ENCODE results near the gene FNBP1L.
"Not testable (repeated sequence)": the region's sequence is repeated elsewhere in the genome, so short reads cannot be mapped to it uniquely, and the experiment has no call there.

The FNBP1L gene

GRCh38 chr1:93578911-93579825, 131.2 kb downstream of the FNBP1L start:
- H3K4me1 ChIP-seq (ENCODE audit: control insufficient read depth, insufficient read depth, low read length): peaks cover 54% of the 10 kb centered on the region
- H3K4me3 ChIP-seq (ENCODE audit: low read length): peak overlapping the region; percentile 9
- H3K36me3 ChIP-seq (ENCODE audit: control insufficient read depth, insufficient read depth, low read length): peaks cover 13% of the 10 kb centered on the region
- H3K9ac ChIP-seq (ENCODE audit: low read length): peak overlapping the region; percentile 52
- no peaks in the 10 kb centered on the region for H3K27me3 ChIP-seq (ENCODE audit: control insufficient read depth, insufficient read depth, low read length)
- no peaks in the 10 kb centered on the region for H3K9me3 ChIP-seq (ENCODE audit: control insufficient read depth, low read length)

GRCh38 chr1:93579891-93580290, 132.0 kb downstream of the FNBP1L start:
- H3K4me3 ChIP-seq (ENCODE audit: low read length): peak overlapping the region; percentile 9
- no peaks in the 10 kb centered on the region for H3K9me3 ChIP-seq (ENCODE audit: control insufficient read depth, low read length)
- peaks cover 11% of the 10 kb centered on the region for H3K36me3 ChIP-seq (ENCODE audit: control insufficient read depth, insufficient read depth, low read length)
- peaks cover 47% of the 10 kb centered on the region for H3K4me1 ChIP-seq (ENCODE audit: control insufficient read depth, insufficient read depth, low read length)
- peak overlapping the region; percentile 52 for H3K9ac ChIP-seq (ENCODE audit: low read length)
- no peaks in the 10 kb centered on the region for H3K27me3 ChIP-seq (ENCODE audit: control insufficient read depth, insufficient read depth, low read length)

- Histone ChIP-seq H3K27me3 (ENCODE audit: control insufficient read depth, insufficient read depth, low read length) (no peaks in the 10 kb centered on the region), H3K4me3 (ENCODE audit: low read length) (peak overlapping the region; percentile 51), H3K9me3 (ENCODE audit: control insufficient read depth, low read length) (no peaks in the 10 kb centered on the region), H3K4me1 (ENCODE audit: control insufficient read depth, insufficient read depth, low read length) (peaks cover 51% of the 10 kb centered on the region), H3K36me3 (ENCODE audit: control insufficient read depth, insufficient read depth, low read length) (peaks cover 4% of the 10 kb centered on the region), H3K9ac (ENCODE audit: low read length) (peak overlapping the region; percentile 74)
These were observed 134.3 kb downstream of the FNBP1L start for GRCh38 chr1:93581917-93582850.

GRCh38 chr1:93584261-93585003, 136.5 kb downstream of the FNBP1L start:
- peaks cover 29% of the 10 kb centered on the region for H3K4me1 ChIP-seq (ENCODE audit: control insufficient read depth, insufficient read depth, low read length)
- peak overlapping the region; percentile 51 for H3K4me3 ChIP-seq (ENCODE audit: low read length)
- H3K9ac ChIP-seq (ENCODE audit: low read length): peak overlapping the region; percentile 74
- H3K9me3 ChIP-seq (ENCODE audit: control insufficient read depth, low read length): no peaks in the 10 kb centered on the region
- H3K27me3 ChIP-seq (ENCODE audit: control insufficient read depth, insufficient read depth, low read length): no peaks in the 10 kb centered on the region
- peaks cover 4% of the 10 kb centered on the region for H3K36me3 ChIP-seq (ENCODE audit: control insufficient read depth, insufficient read depth, low read length)

- peaks cover 4% of the 10 kb centered on the region for H3K36me3 ChIP-seq (ENCODE audit: control insufficient read depth, insufficient read depth, low read length)
- H3K9ac ChIP-seq (ENCODE audit: low read length): peak overlapping the region; percentile 74
- peak overlapping the region; percentile 51 for H3K4me3 ChIP-seq (ENCODE audit: low read length)
- H3K9me3 ChIP-seq (ENCODE audit: control insufficient read depth, low read length): no peaks in the 10 kb centered on the region
- H3K4me1 ChIP-seq (ENCODE audit: control insufficient read depth, insufficient read depth, low read length): peaks cover 20% of the 10 kb centered on the region
- no peaks in the 10 kb centered on the region for H3K27me3 ChIP-seq (ENCODE audit: control insufficient read depth, insufficient read depth, low read length)
These were observed 137.4 kb downstream of the FNBP1L start for GRCh38 chr1:93585059-93585966.

- no peaks in the 10 kb centered on the region for H3K27me3 ChIP-seq (ENCODE audit: control insufficient read depth, insufficient read depth, low read length)
- H3K36me3 ChIP-seq (ENCODE audit: control insufficient read depth, insufficient read depth, low read length): peaks cover 4% of the 10 kb centered on the region
- H3K4me3 ChIP-seq (ENCODE audit: low read length): no peak overlapping the region
- no peak overlapping the region for H3K9ac ChIP-seq (ENCODE audit: low read length)
- no peaks in the 10 kb centered on the region for H3K9me3 ChIP-seq (ENCODE audit: control insufficient read depth, low read length)
- peaks cover 24% of the 10 kb centered on the region for H3K4me1 ChIP-seq (ENCODE audit: control insufficient read depth, insufficient read depth, low read length)
These were observed 139.4 kb downstream of the FNBP1L start for GRCh38 chr1:93587354-93587753.

GRCh38 chr1:93588206-93588605, 140.3 kb downstream of the FNBP1L start:
- Histone ChIP-seq H3K27me3 (ENCODE audit: control insufficient read depth, insufficient read depth, low read length) (no peaks in the 10 kb centered on the region), H3K9me3 (ENCODE audit: control insufficient read depth, low read length) (no peaks in the 10 kb centered on the region), H3K36me3 (ENCODE audit: control insufficient read depth, insufficient read depth, low read length) (peaks cover 4% of the 10 kb centered on the region), H3K4me3 (ENCODE audit: low read length) (no peak overlapping the region), H3K4me1 (ENCODE audit: control insufficient read depth, insufficient read depth, low read length) (peaks cover 32% of the 10 kb centered on the region), H3K9ac (ENCODE audit: low read length) (no peak overlapping the region)

- H3K36me3 ChIP-seq (ENCODE audit: control insufficient read depth, insufficient read depth, low read length): peaks cover 4% of the 10 kb centered on the region
These were observed 141.0 kb downstream of the FNBP1L start for GRCh38 chr1:93588955-93589354.

GRCh38 chr1:93591291-93591675, 143.4 kb downstream of the FNBP1L start:
- H3K36me3 ChIP-seq (ENCODE audit: control insufficient read depth, insufficient read depth, low read length); H3K9me3 ChIP-seq (ENCODE audit: control insufficient read depth, low read length); H3K9ac ChIP-seq (ENCODE audit: low read length); H3K27me3 ChIP-seq (ENCODE audit: control insufficient read depth, insufficient read depth, low read length); H3K4me3 ChIP-seq (ENCODE audit: low read length): not testable (repeated sequence)
- peaks cover 34% of the 10 kb centered on the region for H3K4me1 ChIP-seq (ENCODE audit: control insufficient read depth, insufficient read depth, low read length)

More at GRCh38 chr1:93588955-93589354, 141.0 kb downstream of the FNBP1L start:
- H3K9me3 ChIP-seq (ENCODE audit: control insufficient read depth, low read length): no peaks in the 10 kb centered on the region
- H3K27me3 ChIP-seq (ENCODE audit: control insufficient read depth, insufficient read depth, low read length): no peaks in the 10 kb centered on the region
- no peak overlapping the region for H3K9ac ChIP-seq (ENCODE audit: low read length)
- peaks cover 40% of the 10 kb centered on the region for H3K4me1 ChIP-seq (ENCODE audit: control insufficient read depth, insufficient read depth, low read length)
- no peak overlapping the region for H3K4me3 ChIP-seq (ENCODE audit: low read length)

- H3K4me1 ChIP-seq (ENCODE audit: control insufficient read depth, insufficient read depth, low read length): peaks cover 34% of the 10 kb centered on the region
- no peaks in the 10 kb centered on the region for H3K27me3 ChIP-seq (ENCODE audit: control insufficient read depth, insufficient read depth, low read length)
- H3K9me3 ChIP-seq (ENCODE audit: control insufficient read depth, low read length): no peaks in the 10 kb centered on the region
- peak overlapping the region; percentile 60 for H3K4me3 ChIP-seq (ENCODE audit: low read length)
- H3K36me3 ChIP-seq (ENCODE audit: control insufficient read depth, insufficient read depth, low read length): no peaks in the 10 kb centered on the region
- peak overlapping the region; percentile 76 for H3K9ac ChIP-seq (ENCODE audit: low read length)
These were observed 144.0 kb downstream of the FNBP1L start for GRCh38 chr1:93591676-93592550.
